SJCRH30 (cell line): ENCODE data around the gene ZP1. TPM values are rescaled to one million over a fixed set of nuclear protein-coding genes. Genes with fewer than 3 reads are reported as not detected.

Experiments used
- DNase-seq, 2 experiments: peaks; one replicate each; pipeline ENCODE4 v3.0.0-alpha.2; 2015 to 2020
- H3K27ac ChIP-seq: fragments of 250-450 bp; sonication (Bioruptor Pico); 2 replicates; pipeline ENCODE4 v1.5.1; 2020; ENCODE audit warnings: mild to moderate bottlenecking, moderate library complexity
- H3K27me3 ChIP-seq: fragments of 250-450 bp; sonication (Bioruptor Pico); 2 replicates; pipeline ENCODE4 v1.5.1; 2020; ENCODE audit warnings: mild to moderate bottlenecking, moderate library complexity
- H3K36me3 ChIP-seq: fragments of 250-450 bp; sonication (Bioruptor Pico); 2 replicates; pipeline ENCODE4 v1.5.1; 2020; ENCODE audit warnings: mild to moderate bottlenecking, moderate library complexity
- H3K4me1 ChIP-seq: fragments of 250-450 bp; sonication (Bioruptor Pico); 2 replicates; pipeline ENCODE4 v1.5.1; 2020; ENCODE audit warnings: mild to moderate bottlenecking, moderate library complexity
- H3K4me3 ChIP-seq: fragments of 250-450 bp; sonication (Bioruptor Pico); 2 replicates; pipeline ENCODE4 v1.5.1; 2020; ENCODE audit warnings: mild to moderate bottlenecking, moderate library complexity
- H3K9me3 ChIP-seq: fragments of 250-450 bp; sonication (Bioruptor Pico); replicated peaks from 2 replicates; pipeline ENCODE4 v1.5.1; 2020; ENCODE audit warnings: mild to moderate bottlenecking, moderate library complexity
- total RNA-seq: library from RNA; depleted of rRNA; stranded (reverse); fragments of >200 nt; shearing (Covaris generic); gene quantifications from 2 replicates; pipeline ENCODE4 v1.2.3, GENCODE V29; 2014

Gene ZP1
- total RNA-seq, 1 experiment from 2014 or later = not detected

GRCh38 chr11:60863550-60864521 lies 3.5 kb upstream of the ZP1 start:
- no peak for DNase-seq
- no peaks in the 10 kb centered on the region for H3K4me1 ChIP-seq
- H3K27ac ChIP-seq = no peak overlapping the region
- H3K27me3 ChIP-seq = no peaks in the 10 kb centered on the region
- no peak overlapping the region for H3K4me3 ChIP-seq
- H3K9me3 ChIP-seq = no peaks in the 10 kb centered on the region
- no peaks in the 10 kb centered on the region for H3K36me3 ChIP-seq

- H3K4me1 ChIP-seq = no peaks in the 10 kb centered on the region
- H3K4me3 ChIP-seq = no peak overlapping the region
- H3K27ac ChIP-seq = no peak overlapping the region
- H3K27me3 ChIP-seq = no peaks in the 10 kb centered on the region
- no peaks in the 10 kb centered on the region for H3K9me3 ChIP-seq
- DNase-seq = no peak
- no peaks in the 10 kb centered on the region for H3K36me3 ChIP-seq
Measured at GRCh38 chr11:60864856-60865513, 2.4 kb upstream of the ZP1 start.

GRCh38 chr11:60867871-60868681 lies 734 bp downstream of the ZP1 start:
- Histone ChIP-seq H3K4me3 (no peak overlapping the region), H3K27ac (no peak overlapping the region), H3K4me1 (peaks cover 5% of the 10 kb centered on the region; the same call in 1 of the 2 replicates), H3K36me3 (no peaks in the 10 kb centered on the region), H3K27me3 (no peaks in the 10 kb centered on the region), H3K9me3 (no peaks in the 10 kb centered on the region)
- no peak for DNase-seq

GRCh38 chr11:60868682-60869450 lies 1.5 kb downstream of the ZP1 start:
- Histone ChIP-seq H3K27ac (no peak overlapping the region), H3K9me3 (no peaks in the 10 kb centered on the region), H3K4me1 (peaks cover 5% of the 10 kb centered on the region; the same call in 1 of the 2 replicates), H3K36me3 (no peaks in the 10 kb centered on the region), H3K4me3 (no peak overlapping the region), H3K27me3 (no peaks in the 10 kb centered on the region)
- DNase-seq = no peak

- no peak overlapping the region for H3K4me3 ChIP-seq
- no peak overlapping the region for H3K27ac ChIP-seq
- H3K9me3 ChIP-seq = no peaks in the 10 kb centered on the region
- DNase-seq = no peak
- H3K36me3 ChIP-seq = no peaks in the 10 kb centered on the region
- H3K4me1 ChIP-seq = peaks cover 5% of the 10 kb centered on the region; the same call in 1 of the 2 replicates
- H3K27me3 ChIP-seq = no peaks in the 10 kb centered on the region
Measured at GRCh38 chr11:60869451-60869825, 2.1 kb downstream of the ZP1 start.

- H3K27me3 ChIP-seq = no peaks in the 10 kb centered on the region
- no peaks in the 10 kb centered on the region for H3K9me3 ChIP-seq
- no peak overlapping the region for H3K27ac ChIP-seq
- no peaks in the 10 kb centered on the region for H3K36me3 ChIP-seq
- H3K4me1 ChIP-seq = peaks cover 5% of the 10 kb centered on the region; the same call in 1 of the 2 replicates
- DNase-seq = no peak
- H3K4me3 ChIP-seq = no peak overlapping the region
Measured at GRCh38 chr11:60870276-60870675, 2.9 kb downstream of the ZP1 start.

- H3K4me1 ChIP-seq = peaks cover 5% of the 10 kb centered on the region; the same call in 1 of the 2 replicates
- H3K36me3 ChIP-seq = no peaks in the 10 kb centered on the region
- no peak overlapping the region for H3K27ac ChIP-seq
- no peak for DNase-seq
- no peaks in the 10 kb centered on the region for H3K9me3 ChIP-seq
- H3K27me3 ChIP-seq = no peaks in the 10 kb centered on the region
- H3K4me3 ChIP-seq = no peak overlapping the region
Measured at GRCh38 chr11:60870733-60871377, 3.5 kb downstream of the ZP1 start.

GRCh38 chr11:60871378-60872061 lies 4.2 kb downstream of the ZP1 start:
- Histone ChIP-seq H3K27me3 (no peaks in the 10 kb centered on the region), H3K4me1 (peaks cover 5% of the 10 kb centered on the region; the same call in 1 of the 2 replicates), H3K9me3 (no peaks in the 10 kb centered on the region), H3K4me3 (no peak overlapping the region), H3K36me3 (no peaks in the 10 kb centered on the region), H3K27ac (no peak overlapping the region)
- no peak for DNase-seq

- Histone ChIP-seq H3K27ac (no peak overlapping the region), H3K4me1 (peaks cover 5% of the 10 kb centered on the region; the same call in 1 of the 2 replicates), H3K27me3 (no peaks in the 10 kb centered on the region), H3K36me3 (no peaks in the 10 kb centered on the region), H3K9me3 (no peaks in the 10 kb centered on the region), H3K4me3 (no peak overlapping the region)
- DNase-seq = peak in 1 of 2 experiments; percentile 21
Measured at GRCh38 chr11:60872124-60872960, 5.0 kb downstream of the ZP1 start.

GRCh38 chr11:60872961-60873524 lies 5.7 kb downstream of the ZP1 start:
- no peaks in the 10 kb centered on the region for H3K36me3 ChIP-seq
- peaks cover 5% of the 10 kb centered on the region; the same call in 1 of the 2 replicates for H3K4me1 ChIP-seq
- H3K27ac ChIP-seq = no peak overlapping the region
- no peaks in the 10 kb centered on the region for H3K27me3 ChIP-seq
- H3K9me3 ChIP-seq = no peaks in the 10 kb centered on the region
- DNase-seq = no peak
- H3K4me3 ChIP-seq = no peak overlapping the region

- no peak for DNase-seq
- Histone ChIP-seq H3K4me1 (peaks cover 5% of the 10 kb centered on the region; the same call in 1 of the 2 replicates), H3K27ac (no peak overlapping the region), H3K4me3 (no peak overlapping the region), H3K27me3 (no peaks in the 10 kb centered on the region), H3K9me3 (no peaks in the 10 kb centered on the region), H3K36me3 (no peaks in the 10 kb centered on the region)
Measured at GRCh38 chr11:60873533-60873932, 6.2 kb downstream of the ZP1 start.
